DND-41 (cell line): ENCODE data around the gene SHB.

Source experiments
- ATAC-seq: fragments of 200-7000 bp; cut with Tn5 transposase; 3 replicates; pipeline ENCODE4 v1.9.1; 2021; ENCODE audit warnings: low read depth; ENCODE audit not compliant: insufficient read depth
- DNase-seq: peaks from one replicate; pipeline ENCODE4 v3.0.0-alpha.2; 2020
- H2AFZ ChIP-seq: 2 replicates; pipeline ENCODE4 v1.6.0; 2012; ENCODE audit warnings: low read depth, low read length
- H3K27ac ChIP-seq: 2 replicates; pipeline ENCODE4 v1.5.1; 2012; ENCODE audit warnings: low read length, inconsistent platforms
- H3K27me3 ChIP-seq: fragments of 200-600 bp; sonication (generic); 2 replicates; pipeline ENCODE4 v1.6.0; 2012; ENCODE audit warnings: low read length, mild to moderate bottlenecking, inconsistent platforms; ENCODE audit not compliant: insufficient read depth, poor library complexity
- H3K36me3 ChIP-seq: 2 replicates; pipeline ENCODE4 v1.5.1; 2012; ENCODE audit warnings: low read length, inconsistent platforms; ENCODE audit not compliant: insufficient read depth
- H3K4me1 ChIP-seq: 2 replicates; pipeline ENCODE4 v1.5.1; 2012; ENCODE audit warnings: mild to moderate bottlenecking, low read length; ENCODE audit not compliant: insufficient read depth
- H3K4me2 ChIP-seq: 2 replicates; pipeline ENCODE4 v1.6.0; 2012; ENCODE audit warnings: mild to moderate bottlenecking, moderate library complexity, low read length, inconsistent platforms; ENCODE audit not compliant: insufficient read depth
- H3K4me3 ChIP-seq, 2 experiments: fragments of 200-600 bp in 1 of 2; shearing (Covaris generic) in 1 of 2; 2 replicates each; pipeline ENCODE4 v1.5.1; 2012 to 2016; ENCODE audit warnings: inconsistent platforms in 2 of 2, low read length in 2 of 2, mild to moderate bottlenecking in 2 of 2, low read depth in 1 of 2, moderate library complexity in 1 of 2
- H3K79me2 ChIP-seq: 2 replicates; pipeline ENCODE4 v1.6.0; 2012; ENCODE audit warnings: low read length, inconsistent platforms; ENCODE audit not compliant: insufficient read depth
- H3K9ac ChIP-seq: 2 replicates; pipeline ENCODE4 v1.6.0; 2012; ENCODE audit warnings: low read depth, mild to moderate bottlenecking, inconsistent platforms, low read length, moderate library complexity
- H3K9me3 ChIP-seq: 2 replicates; pipeline ENCODE4 v1.5.1; 2012; ENCODE audit warnings: low read length, moderate library complexity, mild to moderate bottlenecking, inconsistent platforms; ENCODE audit not compliant: insufficient read depth, severe bottlenecking
- H4K20me1 ChIP-seq: 2 replicates; pipeline ENCODE4 v1.6.0; 2012; ENCODE audit warnings: low read length; ENCODE audit not compliant: insufficient read depth
- EZH2 ChIP-seq: IDR thresholded peaks from 3 replicates; pipeline ENCODE4 v1.6.1; 2012; ENCODE audit warnings: borderline replicate concordance, low read depth, mild to moderate bottlenecking, moderate library complexity, low read length, inconsistent platforms; ENCODE audit not compliant: severe bottlenecking
- TF ChIP-seq, protein P1 (sequence below): IDR thresholded peaks from 2 replicates; pipeline ENCODE4 v1.5.1; 2012; ENCODE audit warnings: borderline replicate concordance, low read length, moderate library complexity, mild to moderate bottlenecking; ENCODE audit not compliant: poor library complexity, severe bottlenecking; ENCODE audit errors: extremely low read depth

Gene SHB

DNA sequence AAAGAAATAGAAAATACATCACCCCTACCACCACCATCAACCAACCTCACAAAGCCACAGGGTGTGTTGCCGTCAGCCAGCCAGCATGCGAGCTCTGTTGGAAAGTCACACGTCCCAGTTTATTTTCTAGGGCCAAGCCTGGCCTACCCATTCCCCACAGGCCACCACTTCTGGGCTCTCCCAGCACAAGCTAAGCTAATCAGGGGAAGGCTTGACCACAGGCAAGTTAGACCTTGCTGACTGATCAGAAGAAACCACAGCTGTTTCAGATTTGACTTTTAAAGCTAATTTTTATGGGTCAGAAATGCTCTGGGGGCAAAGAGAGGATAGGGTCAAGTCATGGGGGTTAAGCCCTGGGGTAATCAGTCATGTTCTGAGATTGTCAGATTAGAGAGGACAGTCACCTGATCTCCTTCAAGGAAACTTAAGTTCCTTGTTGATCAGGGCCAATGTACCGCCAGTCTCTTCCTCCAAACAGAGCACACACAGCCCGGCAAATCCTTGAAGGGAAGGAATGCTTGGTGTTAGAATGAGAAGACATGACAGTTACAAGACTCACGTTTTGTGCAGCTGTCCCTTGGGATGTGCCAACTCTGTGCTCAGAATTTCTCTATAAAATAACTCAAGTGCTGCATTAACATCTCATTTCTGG is 7.6 kb downstream of the SHB start:
- Histone ChIP-seq H2AFZ (no peak overlapping the region), H4K20me1 (peaks cover 8% of the 10 kb centered on the region; the same call in 1 of the 2 replicates), H3K4me1 (peaks cover 19% of the 10 kb centered on the region), H3K4me2 (no peak overlapping the region), H3K36me3 (no peaks in the 10 kb centered on the region), H3K4me3 (no peak overlapping the region), H3K79me2 (no peaks in the 10 kb centered on the region), H3K9me3 (no peaks in the 10 kb centered on the region), H3K27me3 (no peaks in the 10 kb centered on the region), H3K27ac (no peak overlapping the region), H3K9ac (no peak overlapping the region)
- DNase-seq: no peak
- no peak for TF ChIP-seq EZH2
- TF ChIP-seq, protein P1, sequence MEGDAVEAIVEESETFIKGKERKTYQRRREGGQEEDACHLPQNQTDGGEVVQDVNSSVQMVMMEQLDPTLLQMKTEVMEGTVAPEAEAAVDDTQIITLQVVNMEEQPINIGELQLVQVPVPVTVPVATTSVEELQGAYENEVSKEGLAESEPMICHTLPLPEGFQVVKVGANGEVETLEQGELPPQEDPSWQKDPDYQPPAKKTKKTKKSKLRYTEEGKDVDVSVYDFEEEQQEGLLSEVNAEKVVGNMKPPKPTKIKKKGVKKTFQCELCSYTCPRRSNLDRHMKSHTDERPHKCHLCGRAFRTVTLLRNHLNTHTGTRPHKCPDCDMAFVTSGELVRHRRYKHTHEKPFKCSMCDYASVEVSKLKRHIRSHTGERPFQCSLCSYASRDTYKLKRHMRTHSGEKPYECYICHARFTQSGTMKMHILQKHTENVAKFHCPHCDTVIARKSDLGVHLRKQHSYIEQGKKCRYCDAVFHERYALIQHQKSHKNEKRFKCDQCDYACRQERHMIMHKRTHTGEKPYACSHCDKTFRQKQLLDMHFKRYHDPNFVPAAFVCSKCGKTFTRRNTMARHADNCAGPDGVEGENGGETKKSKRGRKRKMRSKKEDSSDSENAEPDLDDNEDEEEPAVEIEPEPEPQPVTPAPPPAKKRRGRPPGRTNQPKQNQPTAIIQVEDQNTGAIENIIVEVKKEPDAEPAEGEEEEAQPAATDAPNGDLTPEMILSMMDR: no peak
- ATAC-seq: no peak

DNA sequence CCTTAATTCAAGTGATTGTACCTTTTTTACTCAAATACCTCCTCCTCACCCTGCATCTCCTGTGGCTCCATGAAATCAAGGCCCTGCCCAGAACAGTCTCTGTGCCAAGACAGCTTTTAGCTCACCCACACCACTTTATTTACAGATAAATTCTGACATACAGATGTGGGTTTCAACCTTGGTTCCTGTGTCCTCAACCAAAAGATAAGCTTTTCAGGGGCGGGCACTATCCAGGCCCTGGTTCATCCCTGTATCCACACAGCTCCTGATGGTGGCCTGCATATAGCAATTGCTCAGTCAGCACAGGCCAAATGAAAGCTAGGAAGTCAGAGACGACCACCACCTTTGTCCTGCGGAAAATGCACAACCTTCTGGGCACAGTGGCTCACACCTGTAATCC is 8.3 kb downstream of the SHB start:
- Histone ChIP-seq H3K4me3 (no peak overlapping the region), H3K36me3 (no peaks in the 10 kb centered on the region), H3K79me2 (no peaks in the 10 kb centered on the region), H3K9me3 (no peaks in the 10 kb centered on the region), H3K27ac (no peak overlapping the region), H3K9ac (no peak overlapping the region), H3K4me1 (peaks cover 13% of the 10 kb centered on the region), H3K4me2 (no peak overlapping the region), H4K20me1 (peaks cover 3% of the 10 kb centered on the region; the same call in 1 of the 2 replicates), H2AFZ (no peak overlapping the region), H3K27me3 (no peaks in the 10 kb centered on the region)
- DNase-seq (no peak), ATAC-seq (no peak)
- TF ChIP-seq, protein P1: no peak
- TF ChIP-seq EZH2: no peak

DNA sequence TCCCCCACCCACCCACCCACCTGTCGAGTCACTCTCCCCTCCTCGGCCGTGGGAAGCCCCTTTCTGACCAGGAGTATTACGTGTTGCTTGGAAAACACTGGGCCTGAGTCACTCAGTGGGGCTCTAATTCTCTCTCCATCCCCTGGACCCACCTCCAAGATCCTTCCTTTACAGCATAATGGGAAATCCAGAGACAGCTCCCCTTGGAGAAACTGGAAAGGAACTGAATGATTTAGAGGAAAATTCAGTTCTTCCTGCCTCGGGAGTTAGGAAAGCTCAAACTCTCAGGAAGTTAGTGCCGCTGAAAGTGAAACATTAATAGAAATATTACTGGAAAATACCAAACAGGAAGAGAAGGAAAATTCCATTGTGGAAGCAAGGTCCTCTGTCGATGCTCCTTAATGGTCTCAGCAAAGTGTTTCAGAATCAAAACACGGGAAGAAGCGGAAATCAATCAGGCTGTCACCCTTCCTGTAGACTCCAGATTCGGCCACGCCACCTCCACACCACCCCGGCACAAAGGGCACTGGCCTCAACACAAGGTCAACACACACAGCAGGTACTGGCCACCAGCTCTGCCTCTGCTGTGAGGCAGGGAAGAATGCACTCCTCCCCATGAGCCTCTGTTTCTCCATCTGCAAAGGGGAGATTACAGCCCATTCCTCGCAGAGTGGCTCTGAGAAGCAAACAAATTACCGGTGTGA is 9.6 kb downstream of the SHB start:
- Histone ChIP-seq H3K9me3 (no peaks in the 10 kb centered on the region), H3K27ac (no peak overlapping the region), H3K9ac (no peak overlapping the region), H3K4me1 (peaks cover 12% of the 10 kb centered on the region), H2AFZ (no peak overlapping the region), H3K4me2 (no peak overlapping the region), H3K79me2 (no peaks in the 10 kb centered on the region), H3K27me3 (no peaks in the 10 kb centered on the region), H3K4me3 (no peak overlapping the region), H3K36me3 (no peaks in the 10 kb centered on the region), H4K20me1 (no peaks in the 10 kb centered on the region)
- DNase-seq: no peak
- ATAC-seq: no peak
- no peak for TF ChIP-seq EZH2
- TF ChIP-seq, protein P1: no peak
